AG10803 (cell line): ENCODE results near the gene PPM1F.
"Not testable (repeated sequence)": the region's sequence is repeated elsewhere in the genome, so short reads cannot be mapped to it uniquely, and the experiment has no call there.

ENCODE experiments used
- DNase-seq: peaks from one replicate; pipeline ENCODE4 v3.0.0; 2010; ENCODE audit warnings: low read depth
- H3K4me3 ChIP-seq: 2 replicates; pipeline ENCODE4 v1.5.1; 2011; ENCODE audit warnings: mild to moderate bottlenecking, low read length, control low read depth
- TF ChIP-seq, protein P1 (sequence below): conservative IDR thresholded peaks from 2 replicates; pipeline ENCODE4 v1.5.1; 2011; ENCODE audit warnings: mild to moderate bottlenecking, low read length, control low read depth, inconsistent platforms

The PPM1F gene

DNA sequence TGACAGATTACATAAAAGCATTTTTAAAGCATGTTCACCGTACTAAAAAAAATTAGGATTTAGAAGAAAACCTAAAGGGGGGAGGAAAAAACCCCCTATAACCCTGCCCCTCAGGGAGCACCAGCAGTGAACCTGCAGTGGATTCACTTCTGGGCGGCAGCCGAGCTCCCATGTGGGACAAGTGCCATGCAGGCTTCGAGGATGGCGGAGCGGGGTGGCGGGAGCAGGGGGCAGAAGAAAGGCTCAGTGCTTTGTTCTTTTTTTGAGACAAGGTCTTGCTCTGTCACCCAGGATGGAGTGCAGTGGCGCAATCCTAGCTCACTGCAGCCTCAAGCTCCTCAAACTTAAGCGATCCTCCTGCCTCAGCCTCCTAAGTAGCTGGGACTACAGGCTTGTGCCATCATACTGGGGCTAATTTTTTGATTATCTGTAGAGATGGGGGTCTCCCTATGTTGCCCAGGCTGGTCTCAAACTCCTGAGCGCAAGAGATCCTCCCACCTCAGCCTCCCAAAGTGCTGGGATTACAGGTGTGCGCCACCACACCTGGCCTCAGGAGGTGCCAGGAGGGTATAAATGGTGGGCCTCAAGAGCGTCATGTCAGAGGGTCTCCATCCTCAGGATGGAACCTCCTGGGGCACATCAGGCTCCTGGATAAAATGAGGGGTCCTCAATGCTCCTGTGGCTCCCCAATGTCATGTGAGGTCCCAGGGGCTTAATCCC is 34.0 kb downstream of the PPM1F start:
- TF ChIP-seq, protein P1, sequence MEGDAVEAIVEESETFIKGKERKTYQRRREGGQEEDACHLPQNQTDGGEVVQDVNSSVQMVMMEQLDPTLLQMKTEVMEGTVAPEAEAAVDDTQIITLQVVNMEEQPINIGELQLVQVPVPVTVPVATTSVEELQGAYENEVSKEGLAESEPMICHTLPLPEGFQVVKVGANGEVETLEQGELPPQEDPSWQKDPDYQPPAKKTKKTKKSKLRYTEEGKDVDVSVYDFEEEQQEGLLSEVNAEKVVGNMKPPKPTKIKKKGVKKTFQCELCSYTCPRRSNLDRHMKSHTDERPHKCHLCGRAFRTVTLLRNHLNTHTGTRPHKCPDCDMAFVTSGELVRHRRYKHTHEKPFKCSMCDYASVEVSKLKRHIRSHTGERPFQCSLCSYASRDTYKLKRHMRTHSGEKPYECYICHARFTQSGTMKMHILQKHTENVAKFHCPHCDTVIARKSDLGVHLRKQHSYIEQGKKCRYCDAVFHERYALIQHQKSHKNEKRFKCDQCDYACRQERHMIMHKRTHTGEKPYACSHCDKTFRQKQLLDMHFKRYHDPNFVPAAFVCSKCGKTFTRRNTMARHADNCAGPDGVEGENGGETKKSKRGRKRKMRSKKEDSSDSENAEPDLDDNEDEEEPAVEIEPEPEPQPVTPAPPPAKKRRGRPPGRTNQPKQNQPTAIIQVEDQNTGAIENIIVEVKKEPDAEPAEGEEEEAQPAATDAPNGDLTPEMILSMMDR: no peak
- no peak overlapping the region for H3K4me3 ChIP-seq
- no peak for DNase-seq

DNA sequence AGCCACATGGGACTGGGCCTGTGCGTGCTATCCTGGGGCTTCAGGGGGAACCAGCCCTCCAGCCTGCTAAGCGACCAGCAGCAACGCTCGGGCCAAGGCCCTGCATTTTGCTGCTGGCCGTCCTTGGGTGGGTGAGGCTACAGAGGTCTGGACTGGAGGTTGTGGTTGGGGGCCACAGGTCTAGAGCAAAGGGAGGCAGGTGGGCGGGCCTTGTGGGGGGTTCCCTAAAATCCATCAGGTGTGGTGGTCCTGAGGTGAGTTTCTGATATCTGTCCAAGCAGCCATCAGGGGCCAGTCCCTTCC is 34.7 kb downstream of the PPM1F start:
- no peak for DNase-seq
- H3K4me3 ChIP-seq: no peak overlapping the region
- TF ChIP-seq, protein P1: no peak

DNA sequence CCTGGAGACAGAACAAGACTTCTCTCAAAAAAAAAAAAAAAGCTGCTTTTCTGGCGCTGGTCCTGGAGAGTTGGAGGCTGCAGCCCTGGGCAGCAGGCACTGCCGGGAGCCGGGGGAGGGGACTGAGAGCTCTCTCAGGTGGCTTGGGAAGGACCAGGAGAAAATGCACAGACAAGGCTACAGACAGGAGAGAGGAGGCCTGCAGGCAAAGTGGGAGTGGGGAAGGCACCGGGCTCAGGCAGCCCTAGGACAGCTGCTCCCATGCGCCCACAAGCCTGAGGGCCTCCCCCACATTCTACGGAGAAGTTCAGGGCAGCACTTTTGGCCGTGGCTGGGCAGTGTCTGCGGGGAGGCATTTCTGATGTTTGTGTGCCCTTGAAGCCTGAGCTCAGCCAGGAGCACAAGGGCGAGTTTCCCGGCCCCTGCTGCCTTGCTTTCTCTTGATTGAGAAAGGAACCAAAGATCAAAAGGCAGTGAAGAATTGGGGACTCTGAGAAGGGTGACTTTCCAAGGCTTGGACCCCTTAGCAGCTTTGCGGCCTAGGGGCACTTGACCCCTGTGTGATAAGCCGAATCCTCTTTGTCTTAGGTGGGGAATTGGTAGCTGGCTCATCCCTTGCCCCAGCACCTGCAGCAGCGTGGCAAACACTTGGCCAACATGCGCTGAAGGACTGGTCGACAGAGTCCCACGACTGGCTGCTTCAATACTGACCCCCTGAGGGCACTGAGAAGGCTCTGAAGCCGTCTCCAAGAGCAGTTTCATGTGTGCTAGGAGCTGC is 35.3 kb downstream of the PPM1F start:
- no peak for DNase-seq
- H3K4me3 ChIP-seq: no peak overlapping the region
- TF ChIP-seq, protein P1: no peak

DNA sequence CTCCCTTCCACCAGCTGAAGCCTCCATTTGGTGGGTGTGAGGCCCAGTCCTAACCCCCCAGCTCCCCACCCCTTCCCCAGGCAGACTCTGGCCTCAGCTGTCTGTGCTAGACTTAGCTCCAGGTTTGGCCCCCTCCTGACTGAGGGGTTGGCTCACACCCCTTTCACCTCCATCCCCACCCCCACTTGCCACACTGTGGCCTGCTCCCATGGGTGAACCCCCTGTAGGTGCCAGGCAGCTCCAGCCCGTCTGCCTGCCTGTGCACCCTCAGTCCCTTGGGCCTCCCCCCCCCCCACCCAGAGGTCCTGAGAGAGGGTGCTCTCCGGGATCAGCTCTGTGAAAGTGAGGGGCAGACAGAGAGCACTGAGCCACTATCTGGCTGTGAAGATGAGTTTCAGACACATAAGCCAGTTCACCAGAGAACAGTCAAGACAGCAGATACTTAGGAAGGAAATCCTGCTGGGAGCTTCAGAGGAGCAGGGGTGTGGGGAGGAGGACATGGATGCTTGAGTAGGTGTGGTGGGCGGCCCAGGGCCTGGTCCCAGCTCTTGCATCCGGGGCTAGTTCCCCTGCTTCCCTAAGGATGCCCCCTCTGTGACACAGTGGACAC is 36.2 kb downstream of the PPM1F start:
- TF ChIP-seq, protein P1: no peak
- H3K4me3 ChIP-seq: no peak overlapping the region
- no peak for DNase-seq

DNA sequence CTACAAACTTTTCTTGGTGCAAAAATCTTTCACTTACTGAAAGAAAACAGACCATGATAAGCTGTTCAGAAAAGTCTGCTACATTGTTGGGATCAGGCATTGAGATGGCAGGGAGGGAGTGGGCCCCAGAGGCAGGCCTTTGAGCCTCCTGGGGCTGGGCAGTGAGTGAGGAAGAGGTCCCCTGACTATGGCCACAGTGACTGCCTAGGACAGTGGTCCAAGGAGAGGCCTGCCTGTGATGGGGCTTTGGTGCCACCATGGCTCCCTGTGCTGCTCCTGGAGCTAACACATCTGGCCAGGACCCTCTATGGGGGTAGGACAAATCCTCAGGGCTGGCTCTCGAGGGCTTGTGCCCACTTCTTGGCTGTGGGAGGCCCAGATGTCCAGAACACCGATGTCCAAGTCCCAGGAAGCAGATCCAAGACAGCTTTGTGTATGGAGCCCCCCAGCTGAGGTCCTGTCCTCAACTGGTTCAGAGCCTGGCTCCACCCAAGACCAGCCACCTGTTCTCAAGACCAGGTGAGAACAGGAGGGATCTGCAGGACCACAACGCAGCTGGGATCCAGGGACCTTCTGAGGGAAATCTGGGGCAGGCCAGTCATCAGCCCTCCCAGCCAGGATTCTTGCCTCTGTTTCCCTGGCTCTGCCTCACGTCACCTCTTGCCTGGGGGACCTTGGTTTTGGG is 36.9 kb downstream of the PPM1F start:
- TF ChIP-seq, protein P1: no peak
- no peak for DNase-seq
- H3K4me3 ChIP-seq: no peak overlapping the region

DNA sequence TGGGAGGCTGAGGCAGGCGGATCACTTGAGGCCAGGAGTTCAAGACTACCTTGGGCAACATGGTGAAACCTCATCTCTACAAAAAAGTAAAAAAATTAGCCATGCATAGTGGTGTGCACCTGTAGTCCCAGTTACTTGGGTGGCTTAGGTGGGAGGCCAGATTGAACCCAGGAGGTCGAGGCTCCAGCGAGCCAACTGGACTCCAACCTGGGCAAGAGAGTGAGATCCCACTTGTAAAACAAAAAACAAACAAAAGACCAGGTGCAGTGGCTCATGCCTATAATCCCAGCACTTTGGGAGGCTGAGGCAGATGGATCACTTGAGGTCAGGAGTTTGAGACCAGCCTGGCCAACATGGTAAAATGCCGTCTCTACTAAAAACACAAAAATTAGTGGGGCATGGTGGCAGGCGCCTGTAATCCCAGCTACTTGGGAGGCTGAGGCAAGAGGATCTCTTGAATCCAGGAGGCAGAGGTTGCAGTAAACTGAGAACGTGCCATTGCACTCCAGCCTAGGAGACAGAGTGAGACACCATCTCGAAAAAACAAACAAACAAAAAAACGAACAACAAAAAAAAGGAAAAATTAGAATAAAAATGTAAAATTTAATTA is 38.5 kb downstream of the PPM1F start:
- not testable (repeated sequence) for H3K4me3 ChIP-seq

DNA sequence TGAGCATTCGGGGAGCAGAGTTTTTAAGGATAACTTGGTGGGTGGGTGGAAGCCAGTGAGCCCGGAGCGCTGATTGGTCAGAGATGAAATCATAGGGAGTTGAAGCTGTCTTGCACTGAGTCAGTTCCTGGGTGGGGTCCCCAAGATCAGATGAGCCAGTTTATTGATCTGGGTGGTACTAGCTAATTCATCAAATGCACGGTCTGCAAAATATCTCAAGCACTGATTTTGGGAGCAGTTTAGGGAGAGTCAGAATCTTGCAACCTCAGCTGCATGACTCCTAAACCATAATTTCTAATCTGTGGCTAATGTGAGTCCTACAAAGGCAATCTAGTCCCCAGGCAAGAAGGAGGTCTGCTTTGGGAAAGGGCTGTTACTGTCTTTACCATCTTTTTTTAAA is 42.3 kb downstream of the PPM1F start:
- not testable (repeated sequence) for DNase-seq, H3K4me3 ChIP-seq

More for the DNA sequence above, 38.5 kb downstream of the PPM1F start:
- DNase-seq: not testable (repeated sequence)
